GM18868 (cell line): ENCODE data around the gene PARD3B.

ENCODE experiments used
- ATAC-seq: cut with Tn5 transposase; IDR thresholded peaks from one replicate; pipeline ENCODE4 v1.9.1; 2021; ENCODE audit warnings: mild to moderate bottlenecking, moderate library complexity; ENCODE audit not compliant: unreplicated experiment

The PARD3B gene

GRCh38 chr2:204982303-204982702, 437.0 kb downstream of the PARD3B start:
- ATAC-seq = no peak

- no peak for ATAC-seq
Observed at GRCh38 chr2:204984518-204984917, 439.2 kb downstream of the PARD3B start.

- ATAC-seq = no peak
Observed at GRCh38 chr2:204986641-204987040, 441.4 kb downstream of the PARD3B start.

- ATAC-seq = no peak
Observed at GRCh38 chr2:204988836-204989235, 443.6 kb downstream of the PARD3B start.

GRCh38 chr2:204989877-204990276, 444.6 kb downstream of the PARD3B start:
- ATAC-seq = no peak

GRCh38 chr2:205001300-205001966, 456.2 kb downstream of the PARD3B start:
- ATAC-seq = no peak

GRCh38 chr2:205002390-205002789, 457.1 kb downstream of the PARD3B start:
- no peak for ATAC-seq

- ATAC-seq = no peak
Observed at GRCh38 chr2:205003288-205003687, 458.0 kb downstream of the PARD3B start.

- no peak for ATAC-seq
Observed at GRCh38 chr2:205010196-205010595, 464.9 kb downstream of the PARD3B start.

- ATAC-seq = no peak
Observed at GRCh38 chr2:205011031-205011430, 465.8 kb downstream of the PARD3B start.

GRCh38 chr2:205012961-205013360, 467.7 kb downstream of the PARD3B start:
- ATAC-seq = no peak

GRCh38 chr2:205013586-205013985, 468.3 kb downstream of the PARD3B start:
- ATAC-seq = no peak

GRCh38 chr2:205014201-205014600, 468.9 kb downstream of the PARD3B start:
- ATAC-seq = no peak

- ATAC-seq = no peak
Observed at GRCh38 chr2:205017381-205017780, 472.1 kb downstream of the PARD3B start.

GRCh38 chr2:205017912-205018311, 472.6 kb downstream of the PARD3B start:
- ATAC-seq = no peak

GRCh38 chr2:205020673-205021072, 475.4 kb downstream of the PARD3B start:
- ATAC-seq = no peak

GRCh38 chr2:205022841-205023240, 477.6 kb downstream of the PARD3B start:
- ATAC-seq = no peak

GRCh38 chr2:205024822-205025518, 479.7 kb downstream of the PARD3B start:
- no peak for ATAC-seq

GRCh38 chr2:205025580-205026240, 480.4 kb downstream of the PARD3B start:
- no peak for ATAC-seq

- no peak for ATAC-seq
Observed at GRCh38 chr2:205030695-205031094, 485.4 kb downstream of the PARD3B start.

- no peak for ATAC-seq
Observed at GRCh38 chr2:205032093-205032551, 486.8 kb downstream of the PARD3B start.

- ATAC-seq = no peak
Observed at GRCh38 chr2:205033431-205033830, 488.2 kb downstream of the PARD3B start.
